ENCODE data around the gene TBC1D21.

The TBC1D21 gene

DNA sequence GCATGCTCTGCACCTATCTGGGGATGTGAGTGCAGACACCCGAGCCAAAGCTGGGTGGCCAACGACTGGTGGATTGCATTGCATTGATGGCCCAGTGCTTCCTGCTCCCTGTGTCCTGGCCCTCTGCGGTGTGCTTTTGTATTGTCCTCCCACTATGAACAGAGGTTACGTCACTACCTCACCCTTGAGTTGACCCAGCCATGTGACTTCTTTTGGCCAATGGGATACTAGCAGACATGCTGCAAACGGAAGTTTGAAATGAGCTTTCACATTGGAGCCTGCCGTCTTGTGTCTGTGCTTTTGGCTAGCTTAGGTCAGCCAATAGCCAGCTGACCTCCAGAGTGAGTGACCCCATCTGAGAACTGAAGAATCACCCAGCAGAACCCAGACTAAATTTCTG lies 15.3 kb upstream of the TBC1D21 start:
- no peak for FAIRE-seq
- DNase-seq (ENCODE audit: low spot score), result no peak

DNA sequence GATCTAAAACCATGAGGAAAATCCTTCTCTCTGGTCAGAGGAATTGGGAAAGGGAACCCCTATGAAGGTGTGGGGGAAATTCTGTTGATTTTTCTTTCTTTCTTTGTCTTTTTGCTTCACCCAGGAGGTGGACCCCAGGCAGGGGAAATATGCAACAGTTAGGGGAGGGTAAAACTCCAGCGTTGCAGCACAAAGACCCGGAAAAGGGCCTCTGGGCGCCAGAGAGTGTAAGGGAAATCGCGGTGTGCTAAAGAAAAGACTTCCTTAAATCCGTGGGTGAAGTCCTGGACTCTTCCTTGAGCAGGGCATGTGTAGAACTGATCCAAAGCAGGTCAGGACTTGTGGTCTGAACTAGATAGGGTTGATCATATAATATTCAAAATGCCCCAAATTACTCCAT lies 11.1 kb upstream of the TBC1D21 start:
- FAIRE-seq (no peak), DNase-seq (ENCODE audit: low spot score) (no peak)

DNA sequence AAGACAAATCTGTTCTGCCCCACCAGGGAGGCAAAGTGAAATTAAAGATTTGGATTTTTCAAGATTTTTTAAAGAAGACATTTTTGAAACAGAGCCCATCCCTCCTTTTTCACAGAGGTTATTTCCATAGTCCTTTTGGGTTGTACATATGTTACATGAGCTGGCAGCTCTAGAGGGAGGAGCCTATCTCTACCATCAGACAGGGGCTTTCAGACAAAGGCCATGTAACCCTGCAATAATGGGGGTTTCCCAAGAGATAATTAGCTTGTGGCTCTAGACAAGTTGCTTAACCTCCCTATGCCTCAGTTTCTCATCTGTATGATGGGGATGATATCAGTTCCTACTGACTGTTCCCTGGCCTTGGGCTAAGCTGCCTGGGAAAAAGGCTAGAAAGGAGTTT lies 8.0 kb upstream of the TBC1D21 start:
- FAIRE-seq (no peak), DNase-seq (ENCODE audit: low spot score) (no peak)

DNA sequence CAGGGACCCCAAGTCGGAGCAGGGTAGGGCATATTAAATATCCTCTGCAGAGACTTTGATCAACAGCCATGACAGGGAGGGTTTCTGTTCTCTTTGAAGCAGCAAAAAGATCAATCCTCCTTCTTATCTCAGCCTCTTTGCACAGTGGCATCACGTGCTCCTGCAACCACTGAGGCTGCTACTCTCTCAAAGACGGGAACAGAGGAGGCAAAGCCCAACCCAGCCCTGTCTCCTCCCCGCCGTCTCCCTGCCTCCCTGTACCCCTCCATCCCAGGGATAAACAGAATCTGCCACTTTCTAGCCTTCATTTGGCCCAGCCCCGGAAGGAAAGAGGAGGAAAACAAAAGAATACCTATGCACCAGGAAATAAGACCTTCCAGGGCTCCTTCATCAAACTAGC lies 7.5 kb upstream of the TBC1D21 start:
- no peak for DNase-seq (ENCODE audit: low spot score)
- no peak for FAIRE-seq

DNA sequence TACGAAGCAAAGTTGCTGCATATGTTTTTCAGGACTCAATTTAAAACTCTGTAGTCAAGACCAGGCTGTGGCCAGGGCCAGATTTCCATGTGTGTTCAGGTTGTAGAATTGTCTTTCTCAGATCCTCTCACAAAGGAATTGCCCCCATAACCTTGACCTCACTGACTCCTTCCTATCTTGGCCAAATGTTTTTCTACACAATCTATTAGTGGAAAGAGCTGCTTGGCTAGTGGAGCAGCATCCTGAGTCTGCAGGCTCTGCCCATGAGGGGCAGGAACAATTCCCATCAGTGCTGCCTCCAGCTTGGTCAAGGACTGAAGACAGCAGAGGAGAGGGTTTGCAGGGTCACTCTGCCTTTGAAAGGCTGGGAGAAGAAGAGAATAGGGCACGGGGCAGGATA lies 6.9 kb upstream of the TBC1D21 start:
- FAIRE-seq (no peak), DNase-seq (ENCODE audit: low spot score) (no peak)

DNA sequence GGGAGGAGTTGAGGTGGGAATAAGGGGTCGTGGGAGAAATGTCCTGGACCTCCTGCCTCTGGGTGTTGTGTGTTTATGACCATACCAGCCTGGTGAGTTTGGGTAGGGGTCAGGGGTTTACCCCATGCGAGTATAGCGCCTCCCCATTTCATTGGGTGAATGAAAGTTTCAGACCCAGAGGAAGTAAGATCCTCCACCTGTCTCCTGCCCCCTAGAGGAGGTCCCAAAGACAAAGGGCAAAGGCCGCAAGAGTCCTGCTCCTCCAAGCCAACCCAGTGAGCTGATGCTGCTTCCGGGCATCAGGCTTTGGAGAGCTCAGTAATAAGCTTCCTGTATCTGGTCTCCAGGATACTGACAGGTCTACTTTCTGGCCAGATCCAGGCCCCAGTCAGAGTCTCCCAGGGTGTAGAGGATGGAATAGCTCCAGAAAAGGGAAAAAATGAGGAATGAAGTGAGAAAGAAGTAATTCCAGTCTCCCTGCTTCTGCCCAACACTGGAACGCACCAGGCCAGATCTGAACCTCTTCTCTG lies 6.4 kb upstream of the TBC1D21 start:
- FAIRE-seq (no peak), DNase-seq (ENCODE audit: low spot score) (no peak)

DNA sequence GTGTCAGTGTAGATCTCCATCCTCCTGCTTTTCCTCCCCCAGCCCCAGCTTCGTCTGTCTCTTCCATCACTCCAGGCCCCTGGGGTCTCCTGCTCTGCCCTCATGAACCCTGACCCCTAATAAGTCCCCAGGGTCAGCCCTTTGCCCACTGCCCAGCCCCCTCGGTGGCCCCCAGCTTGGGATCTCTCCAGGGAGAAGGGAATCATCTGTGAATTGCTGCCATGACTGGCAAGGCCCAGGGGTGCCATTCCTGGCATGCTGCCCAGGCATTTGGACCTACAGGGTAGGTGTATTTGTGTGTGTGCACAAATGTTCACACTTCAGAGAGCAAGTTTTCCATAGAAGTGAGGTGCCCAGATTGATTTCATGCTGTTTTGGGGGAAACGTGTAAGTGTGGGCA lies 5.9 kb upstream of the TBC1D21 start:
- DNase-seq (ENCODE audit: low spot score), result no peak
- FAIRE-seq, result no peak

DNA sequence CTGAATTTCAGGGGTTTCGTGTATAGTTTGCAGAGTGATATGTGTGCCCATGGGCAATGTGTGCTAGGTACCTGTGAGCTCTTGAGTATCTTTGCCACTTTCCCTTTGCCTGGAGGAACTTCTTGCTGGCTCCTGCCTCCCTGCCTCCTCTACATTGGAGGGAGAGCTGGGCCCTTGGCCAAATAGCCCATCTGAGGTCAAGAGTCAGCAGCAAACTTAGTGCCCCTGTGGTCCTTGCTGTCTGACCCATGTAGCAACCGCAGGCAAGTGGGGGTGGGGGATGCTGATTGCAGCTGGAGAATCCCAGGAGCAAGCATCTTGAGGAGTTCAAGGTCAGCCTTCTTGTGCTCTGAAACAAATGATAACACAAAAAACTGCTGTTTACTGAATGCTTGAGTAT lies 5.4 kb upstream of the TBC1D21 start:
- no peak for DNase-seq (ENCODE audit: low spot score)
- FAIRE-seq, result no peak

DNA sequence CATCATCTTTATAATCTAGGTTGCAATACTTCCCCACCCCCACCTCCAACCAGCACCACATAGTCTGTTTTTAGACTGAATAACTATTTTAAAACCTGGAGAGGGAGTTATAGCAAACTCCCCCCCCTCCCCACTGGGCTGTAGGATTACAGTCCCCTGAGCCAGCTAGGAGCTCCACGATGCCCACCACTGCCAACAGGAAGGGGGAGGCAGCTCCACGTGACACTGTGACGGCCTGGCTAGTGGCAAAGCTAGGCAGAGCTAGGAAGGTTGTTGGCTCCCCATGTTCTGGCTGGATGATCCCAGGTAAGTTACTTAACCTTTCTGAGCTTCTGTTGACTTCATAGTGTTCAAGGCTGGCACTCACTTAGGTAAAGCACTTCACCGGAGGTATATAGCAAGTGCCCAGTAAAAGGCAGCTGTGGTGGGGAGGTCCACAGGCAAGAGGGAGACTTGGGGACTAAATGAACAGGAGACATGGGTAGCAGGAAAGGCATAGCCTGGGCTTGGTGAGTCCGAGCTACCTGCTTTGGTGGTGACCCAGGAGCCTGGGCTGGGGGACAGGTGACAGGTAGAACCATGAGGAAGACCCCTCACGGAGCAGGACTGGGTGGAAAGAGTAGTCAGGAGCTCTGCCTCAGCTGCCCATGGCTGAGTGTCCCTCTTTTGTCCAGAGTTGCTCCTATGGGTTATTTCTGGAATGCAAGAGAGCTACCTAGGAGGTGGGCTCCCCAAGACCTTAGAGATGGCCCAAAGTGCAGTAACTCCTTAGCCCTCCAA lies 4.0 kb upstream of the TBC1D21 start:
- DNase-seq (ENCODE audit: low spot score) (no peak), FAIRE-seq (no peak)

DNA sequence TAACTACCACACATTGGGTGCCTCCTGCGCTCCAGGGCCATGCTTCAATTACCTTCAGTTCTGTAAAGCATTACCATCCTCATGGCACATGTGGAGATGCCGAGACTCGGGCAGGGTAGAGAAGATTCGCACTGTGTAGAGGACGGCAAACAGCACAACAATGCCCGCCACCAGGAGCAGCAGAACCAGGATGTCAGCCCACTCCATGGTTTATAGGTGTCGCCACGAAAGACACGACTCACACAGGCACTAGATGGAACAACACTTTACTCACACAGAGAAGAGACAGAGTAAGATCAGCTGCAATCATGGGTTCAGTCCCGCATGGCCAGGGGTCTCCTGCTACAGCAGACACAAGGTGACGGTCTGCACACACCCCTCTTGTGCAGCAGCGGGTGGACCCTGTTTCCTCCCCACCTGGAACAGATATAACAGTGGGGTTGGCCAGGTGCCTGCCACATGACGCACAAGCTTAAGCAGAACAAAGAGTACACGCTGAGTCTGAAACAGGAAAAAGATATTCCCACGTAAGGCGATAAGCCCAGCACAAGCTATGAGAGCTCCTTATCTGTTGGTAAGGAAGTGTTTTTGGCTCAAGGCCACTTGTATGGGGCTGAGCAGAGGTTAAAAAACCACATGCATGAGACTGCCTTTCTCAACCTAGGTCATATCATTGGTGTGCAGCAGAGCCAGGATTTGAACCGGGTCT lies 2.5 kb upstream of the TBC1D21 start:
- no peak for DNase-seq (ENCODE audit: low spot score)
- no peak for FAIRE-seq

DNA sequence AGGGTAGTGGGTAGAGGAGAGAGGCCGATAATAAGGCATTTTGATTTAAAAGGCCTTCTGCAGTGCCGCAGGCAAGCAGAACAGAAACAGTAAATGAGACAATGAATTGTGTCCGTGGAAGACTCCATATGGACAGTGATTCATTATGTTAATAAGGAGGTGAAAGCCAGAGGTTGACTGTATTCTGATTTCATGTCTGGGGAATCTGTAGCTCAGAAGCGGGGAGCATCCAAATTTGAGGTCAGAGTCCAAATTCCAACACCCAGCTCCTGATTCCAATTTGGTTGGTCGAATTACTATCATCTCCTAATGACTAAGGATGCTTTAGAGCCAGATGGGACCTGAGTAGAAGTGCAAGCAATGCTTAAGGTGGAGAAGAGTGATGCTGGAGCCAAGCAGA lies 1.0 kb upstream of the TBC1D21 start:
- no peak for FAIRE-seq
- no peak for DNase-seq (ENCODE audit: low spot score)

DNA sequence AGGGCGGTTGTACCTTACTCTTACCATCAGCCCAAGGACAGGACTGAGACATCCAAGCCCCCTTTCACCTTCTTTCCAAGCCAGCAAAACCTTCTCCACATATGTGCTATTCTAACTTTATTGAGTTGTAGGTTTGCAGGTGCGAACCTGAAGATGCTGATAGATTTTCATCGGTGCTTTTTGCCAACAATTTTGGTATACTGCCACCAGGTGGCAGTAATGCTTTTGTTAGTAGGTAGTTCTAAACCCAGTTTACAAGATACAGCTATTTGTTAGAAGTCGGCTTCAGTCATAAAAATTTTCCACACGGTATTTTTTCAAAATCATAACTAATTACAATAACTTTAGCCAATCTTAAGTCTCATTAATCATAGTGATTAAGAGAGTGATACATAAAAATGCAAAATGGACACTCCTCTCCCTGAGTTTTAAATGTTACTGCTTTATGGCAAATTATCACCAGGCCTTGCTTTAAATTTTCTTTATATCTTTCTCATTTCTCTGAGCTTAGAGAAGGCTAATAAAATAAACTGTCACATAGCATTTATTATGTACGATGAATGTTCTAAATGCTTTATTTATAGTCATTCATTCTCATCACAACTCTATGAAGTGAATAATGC lies 636 bp downstream of the TBC1D21 start:
- FAIRE-seq (no peak), DNase-seq (ENCODE audit: low spot score) (peak; percentile 27)

DNA sequence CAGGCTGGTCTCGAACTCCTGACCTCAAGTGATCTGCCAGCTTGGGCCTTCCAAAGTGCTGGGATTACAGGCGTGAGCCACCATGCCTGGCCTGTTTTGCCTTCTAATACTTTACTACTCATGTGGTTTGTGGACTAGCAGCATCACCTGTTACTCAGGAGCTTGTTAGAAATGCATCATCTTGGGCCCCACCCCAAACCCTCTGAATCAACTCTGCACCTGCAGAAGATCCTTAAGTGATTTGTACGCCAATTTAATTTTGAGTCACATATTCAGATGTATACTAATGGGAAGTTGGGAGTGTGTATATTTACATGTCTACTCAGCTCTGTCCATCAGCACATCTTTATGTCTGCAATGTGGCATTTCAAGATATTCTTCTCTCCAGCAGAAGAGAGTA lies 6.1 kb downstream of the TBC1D21 start:
- DNase-seq (ENCODE audit: low spot score), result no peak
- no peak for FAIRE-seq

DNA sequence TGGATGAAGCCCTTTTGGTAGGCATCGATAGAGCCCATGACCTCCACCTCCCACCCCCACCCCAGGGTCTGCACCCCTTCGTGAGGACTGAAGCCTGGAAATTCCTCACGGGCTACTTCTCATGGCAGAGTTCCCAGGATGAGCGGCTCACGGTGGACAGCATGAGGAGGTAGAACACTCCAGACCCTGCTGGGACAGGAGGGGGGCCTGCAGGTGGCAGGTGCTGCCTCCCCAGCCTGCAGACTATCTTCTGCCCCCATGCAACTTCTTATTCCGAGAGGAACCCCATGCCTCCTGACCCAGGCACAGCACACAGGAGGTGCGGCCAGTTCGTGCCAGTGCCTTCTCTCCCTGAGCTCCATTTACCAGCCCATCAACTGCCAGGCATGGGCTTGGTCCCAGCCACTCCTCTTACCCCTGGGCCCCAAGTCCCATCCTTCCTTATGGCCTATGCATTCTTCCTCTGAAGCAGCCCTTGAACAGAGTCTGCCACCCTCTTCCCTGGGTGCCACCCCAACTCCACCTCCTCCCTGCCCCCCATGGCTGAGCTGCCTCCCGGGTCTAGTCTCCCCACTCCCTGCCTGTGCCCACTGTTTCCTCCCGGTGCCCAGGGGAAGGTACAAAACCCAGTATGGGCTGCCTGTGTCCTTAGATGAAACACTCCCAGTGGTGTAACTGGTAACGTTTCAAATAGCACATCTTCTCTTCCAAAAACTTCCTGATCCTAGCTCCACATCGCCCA lies 8.4 kb downstream of the TBC1D21 start:
- DNase-seq (ENCODE audit: low spot score) (no peak), FAIRE-seq (no peak)

DNA sequence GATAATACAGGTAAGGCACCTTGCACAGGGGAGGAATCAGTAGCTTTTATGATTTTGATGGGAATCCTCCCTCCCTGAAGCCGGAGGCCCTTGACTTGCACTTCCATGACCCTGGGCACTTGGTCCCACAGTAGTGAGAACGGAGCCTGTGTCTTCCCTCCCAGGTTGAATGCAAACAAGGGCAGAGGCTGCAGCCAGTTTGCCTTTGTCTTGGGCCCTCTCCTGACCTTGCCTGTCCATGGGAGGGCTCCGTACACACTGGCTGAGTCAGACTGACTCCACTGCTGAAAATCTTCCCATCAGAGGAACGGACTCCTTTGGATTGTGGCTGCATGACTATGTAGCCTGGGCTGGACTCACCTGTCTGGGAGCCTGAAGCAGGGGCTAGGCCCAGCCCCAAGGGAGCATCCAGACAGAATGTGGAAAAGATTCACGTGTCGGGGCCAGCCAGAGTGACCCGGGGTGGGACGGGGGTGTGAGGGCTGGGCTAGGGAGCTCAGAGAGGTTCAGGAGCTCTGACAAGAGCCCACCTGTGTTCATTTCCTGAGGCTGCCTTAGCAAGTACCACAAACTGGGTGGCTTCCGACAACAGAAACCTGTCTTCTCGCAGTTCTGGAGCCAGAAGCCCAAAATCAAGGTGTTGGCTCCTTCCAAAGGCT lies 9.5 kb downstream of the TBC1D21 start:
- FAIRE-seq (no peak), DNase-seq (ENCODE audit: low spot score) (no peak)

DNA sequence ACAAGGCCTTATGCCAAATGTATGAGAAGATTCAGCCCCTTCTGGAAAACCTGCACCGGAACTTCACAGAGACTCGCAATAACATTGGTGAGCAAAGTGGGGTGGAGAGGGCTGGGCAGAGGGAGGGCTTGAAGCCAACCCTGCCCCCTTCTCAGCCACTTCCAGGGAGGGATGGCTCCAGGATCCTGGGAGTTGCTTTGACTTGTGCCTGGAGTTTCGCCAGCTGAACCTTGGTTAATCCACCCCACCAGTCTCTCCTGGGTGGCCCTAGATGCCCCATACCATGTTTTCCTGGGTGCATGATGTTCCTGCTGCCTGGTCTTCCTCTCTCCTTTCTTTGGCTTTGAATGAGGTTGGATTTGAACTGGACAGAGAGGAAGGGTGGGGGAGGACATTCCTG lies 10.8 kb downstream of the TBC1D21 start:
- DNase-seq (ENCODE audit: low spot score), result no peak
- FAIRE-seq, result no peak

DNA sequence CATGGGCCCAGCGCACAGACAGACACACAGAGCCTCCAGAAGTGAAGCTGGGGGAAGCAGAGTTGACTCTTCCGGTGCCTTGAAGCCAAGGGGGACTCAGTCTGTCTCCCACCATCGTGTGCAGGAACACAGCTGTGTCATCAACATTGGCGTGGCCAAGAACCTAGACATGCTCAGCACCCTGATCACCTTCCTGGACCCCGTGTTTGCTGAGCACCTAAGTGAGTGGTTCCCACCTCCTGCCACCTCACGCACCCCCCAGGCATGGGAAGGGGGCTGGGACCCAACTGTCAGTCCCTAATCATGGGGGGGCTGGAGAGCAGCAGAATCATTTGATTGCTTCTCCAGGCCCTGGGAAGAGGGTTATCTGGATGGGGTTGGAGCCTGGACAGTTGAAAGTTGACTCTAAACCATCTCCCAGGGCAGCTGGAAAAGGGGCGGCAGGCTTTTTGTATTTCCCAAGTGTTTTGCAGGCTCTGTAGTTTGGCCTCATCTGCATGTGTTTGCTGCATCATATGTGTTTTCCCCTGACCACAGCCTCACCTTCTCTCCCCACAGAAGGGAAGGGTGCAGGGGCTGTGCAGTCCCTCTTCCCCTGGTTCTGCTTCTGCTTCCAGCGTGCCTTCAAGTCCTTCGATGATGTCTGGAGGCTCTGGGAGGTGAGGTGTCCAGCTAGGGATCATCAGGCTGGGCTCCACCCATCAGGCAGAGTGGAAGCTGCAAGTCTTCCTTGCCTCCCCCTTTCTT lies 12.8 kb downstream of the TBC1D21 start:
- DNase-seq (ENCODE audit: low spot score) (no peak), FAIRE-seq (no peak)

DNA sequence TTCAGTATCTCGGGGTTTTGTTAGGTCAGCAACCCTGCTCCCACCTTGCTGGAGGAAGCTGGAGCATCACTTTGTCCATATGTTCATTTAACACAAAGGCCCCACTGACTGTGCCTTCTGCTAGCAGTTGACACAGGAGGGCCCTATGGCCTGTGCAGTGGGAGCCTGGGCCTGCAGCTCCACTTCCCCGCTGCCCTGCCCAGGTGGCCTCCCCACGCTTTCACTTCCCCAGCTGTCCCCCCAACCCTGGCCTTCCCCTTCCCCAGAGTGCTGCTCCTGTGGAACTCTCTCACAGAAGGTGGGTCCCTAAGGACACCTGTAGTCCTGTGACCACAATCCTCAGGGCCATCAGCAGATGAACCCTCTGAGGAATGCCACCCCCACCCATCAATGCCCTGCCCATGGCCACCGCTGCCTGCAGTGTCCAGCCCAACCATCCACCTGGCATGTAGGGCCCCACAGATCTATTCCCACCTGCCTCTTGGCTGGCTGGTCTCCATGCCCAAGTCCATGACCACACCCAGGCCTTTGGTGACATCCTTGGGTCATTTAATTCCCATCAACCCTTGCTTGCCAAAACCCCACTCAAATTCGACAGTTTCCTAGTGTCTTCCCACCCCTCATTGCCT lies 13.5 kb downstream of the TBC1D21 start:
- DNase-seq (ENCODE audit: low spot score) (no peak), FAIRE-seq (no peak)

DNA sequence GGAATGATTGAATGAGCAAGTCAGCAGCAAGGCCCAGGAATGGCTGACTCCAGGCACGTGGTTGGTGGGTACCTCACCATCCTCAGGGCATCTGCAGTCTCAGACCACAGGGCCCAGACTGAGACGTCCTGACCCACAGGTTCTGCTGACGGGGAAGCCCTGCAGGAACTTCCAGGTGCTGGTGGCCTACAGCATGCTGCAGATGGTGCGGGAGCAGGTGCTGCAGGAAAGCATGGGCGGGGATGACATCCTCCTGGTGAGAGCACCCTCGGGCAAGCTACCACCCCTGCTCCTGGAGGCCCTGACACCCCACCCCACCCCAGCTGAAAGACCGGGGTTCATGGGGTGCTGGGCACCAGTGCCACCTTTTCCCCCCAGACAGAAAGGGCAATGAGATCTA lies 14.1 kb downstream of the TBC1D21 start:
- FAIRE-seq, result no peak
- no peak for DNase-seq (ENCODE audit: low spot score)
